HG03439 (cell line): Measurements from ENCODE around the gene CDH4.

Experiments
- ATAC-seq: cut with Tn5 transposase; IDR thresholded peaks from one replicate; pipeline ENCODE4 v1.9.1; 2021; ENCODE audit warnings: mild to moderate bottlenecking, moderate library complexity; ENCODE audit not compliant: unreplicated experiment

CDH4 gene

GRCh38 chr20:61322151-61322865, 70.2 kb downstream of the CDH4 start:
- no peak for ATAC-seq

DNA sequence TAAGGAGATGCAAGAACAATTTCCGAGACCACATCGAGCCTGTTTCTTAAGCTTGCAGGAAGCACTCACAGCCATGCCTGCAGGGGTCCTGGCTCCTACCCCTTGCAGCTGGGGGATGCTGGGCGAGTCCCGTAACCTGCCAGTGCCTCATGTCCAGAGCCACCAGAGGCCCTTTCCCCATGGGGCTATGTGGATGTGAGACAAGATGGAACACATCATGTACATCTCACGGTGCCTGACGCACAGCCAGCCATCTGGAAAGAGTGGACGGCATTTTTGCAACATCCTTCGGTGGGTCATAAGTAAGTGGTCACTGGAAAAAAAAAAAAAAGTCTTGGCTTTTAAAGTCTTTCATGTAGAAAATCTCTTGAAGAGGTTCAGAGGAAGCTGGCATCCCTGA, 72.8 kb downstream of the CDH4 start:
- ATAC-seq: no peak

GRCh38 chr20:61325718-61326117, 73.7 kb downstream of the CDH4 start:
- ATAC-seq: no peak

- no peak for ATAC-seq
Measured at GRCh38 chr20:61328911-61329558, 77.0 kb downstream of the CDH4 start.

GRCh38 chr20:61330441-61330840, 78.4 kb downstream of the CDH4 start:
- ATAC-seq: no peak

DNA sequence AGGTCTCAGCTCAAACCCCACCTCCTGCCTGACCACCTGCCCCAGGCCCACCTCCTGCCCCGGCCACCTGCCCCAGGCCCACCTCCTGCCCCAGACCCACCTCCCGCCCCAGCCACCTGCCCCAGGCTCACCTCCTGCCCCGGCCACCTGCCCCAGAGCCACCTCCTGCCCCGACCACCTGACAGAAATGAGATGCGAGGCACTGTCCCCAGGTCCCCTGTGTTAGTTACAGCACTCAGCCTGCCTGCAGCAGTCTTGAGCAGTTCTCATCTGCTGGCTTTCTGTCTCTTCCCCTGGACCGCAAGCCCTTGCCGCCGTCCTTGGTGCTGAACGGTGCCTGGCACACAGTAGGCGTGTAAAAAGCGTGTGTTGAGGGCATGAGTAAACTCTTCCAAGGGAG, 79.5 kb downstream of the CDH4 start:
- no peak for ATAC-seq

DNA sequence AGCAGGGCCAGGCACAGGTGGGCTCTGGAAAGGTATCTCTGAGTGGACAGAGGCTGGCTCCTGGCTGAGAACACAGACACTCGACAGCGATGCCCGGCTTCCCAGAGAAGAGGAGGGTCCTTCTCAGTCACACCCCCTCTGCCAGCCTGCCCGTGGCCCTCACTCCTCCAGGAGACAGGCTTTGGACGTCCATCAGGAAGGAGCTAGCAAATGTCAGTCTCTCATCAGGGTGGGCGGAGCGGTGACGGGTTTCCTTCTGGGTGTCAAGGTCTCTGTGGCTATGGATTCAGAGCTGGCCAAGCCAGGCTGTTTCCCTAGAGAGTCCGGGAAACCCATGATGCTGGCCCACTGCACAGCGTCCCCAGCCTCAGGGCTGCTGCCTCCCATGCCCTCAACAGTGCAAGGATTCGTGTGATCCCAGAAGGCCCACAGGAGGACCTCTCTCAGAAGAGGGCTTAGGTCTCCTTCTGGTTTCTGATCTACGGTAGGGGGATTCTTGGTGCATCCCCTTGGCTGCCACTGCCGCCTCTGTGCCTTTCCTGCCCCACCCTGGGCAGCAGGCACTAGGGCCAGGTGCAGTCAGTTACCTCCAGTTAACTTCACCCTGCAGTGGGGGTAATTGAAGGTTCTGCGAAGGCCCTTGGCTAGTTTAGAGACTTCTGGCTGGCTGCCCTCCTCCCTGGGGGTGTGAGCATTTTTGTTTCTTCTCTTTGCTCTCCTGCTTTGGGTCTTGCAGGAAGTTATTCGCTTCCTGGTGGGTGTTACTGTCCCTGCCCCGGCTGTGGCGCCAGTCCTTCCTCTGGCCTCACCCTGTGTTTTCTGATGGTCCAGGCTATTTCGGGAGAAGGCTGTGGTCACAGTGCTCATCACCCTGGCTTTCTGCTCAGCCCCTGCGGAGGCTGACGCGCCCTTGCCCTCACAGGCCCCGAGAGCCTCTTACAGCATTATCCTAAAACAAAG, 80.2 kb downstream of the CDH4 start:
- ATAC-seq: no peak

DNA sequence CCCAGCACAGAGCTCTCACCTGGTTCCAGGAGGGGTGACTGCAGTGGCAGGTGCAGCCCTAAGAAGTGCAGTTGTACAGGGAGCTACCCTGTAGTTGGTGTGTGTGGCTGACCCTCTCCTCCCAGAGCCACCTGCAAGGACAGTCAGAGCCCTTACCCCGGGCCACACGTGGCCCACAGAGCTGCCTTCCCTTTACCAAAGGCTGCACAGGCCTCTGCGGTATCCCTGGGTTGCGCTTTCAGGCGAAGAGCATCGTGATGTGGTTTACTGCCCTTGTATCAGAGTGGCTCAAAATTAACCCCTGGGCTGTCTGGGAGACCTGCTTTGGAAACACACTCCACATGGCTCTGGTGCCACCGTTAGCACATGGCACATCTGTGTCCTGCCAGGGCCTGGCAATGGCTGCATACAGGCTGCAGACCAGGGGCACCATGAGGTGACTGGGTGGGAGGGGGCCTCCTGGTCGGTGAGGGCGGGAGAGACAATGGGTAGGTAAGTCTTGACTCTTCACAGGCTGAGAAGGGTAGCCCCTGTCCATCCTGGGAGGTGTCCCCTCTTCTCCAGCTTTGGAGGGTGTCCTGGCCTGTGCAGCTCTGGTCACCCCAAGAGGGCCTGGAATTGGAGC, 81.5 kb downstream of the CDH4 start:
- ATAC-seq: no peak

DNA sequence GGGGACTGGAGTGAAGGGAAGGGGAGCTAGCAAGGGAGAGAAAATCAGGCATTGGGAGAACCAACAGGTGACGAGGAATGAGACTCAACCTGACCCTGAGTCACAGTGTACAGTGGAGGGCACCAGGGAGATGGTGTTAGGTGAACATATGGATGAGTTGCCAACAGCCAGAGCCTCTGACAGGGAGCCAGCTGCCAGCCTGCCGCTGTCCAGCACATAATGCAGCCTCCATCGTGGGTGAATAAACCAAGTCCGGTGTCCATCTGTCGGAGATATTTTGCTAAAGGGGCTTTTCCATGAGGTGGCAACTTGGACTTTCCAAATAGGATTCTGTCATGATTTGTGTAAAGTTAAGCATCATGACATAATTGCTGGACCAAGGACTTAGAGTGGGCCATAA, 88.1 kb downstream of the CDH4 start:
- no peak for ATAC-seq

GRCh38 chr20:61341605-61342004, 89.5 kb downstream of the CDH4 start:
- no peak for ATAC-seq

GRCh38 chr20:61343934-61344333, 91.9 kb downstream of the CDH4 start:
- ATAC-seq: no peak

DNA sequence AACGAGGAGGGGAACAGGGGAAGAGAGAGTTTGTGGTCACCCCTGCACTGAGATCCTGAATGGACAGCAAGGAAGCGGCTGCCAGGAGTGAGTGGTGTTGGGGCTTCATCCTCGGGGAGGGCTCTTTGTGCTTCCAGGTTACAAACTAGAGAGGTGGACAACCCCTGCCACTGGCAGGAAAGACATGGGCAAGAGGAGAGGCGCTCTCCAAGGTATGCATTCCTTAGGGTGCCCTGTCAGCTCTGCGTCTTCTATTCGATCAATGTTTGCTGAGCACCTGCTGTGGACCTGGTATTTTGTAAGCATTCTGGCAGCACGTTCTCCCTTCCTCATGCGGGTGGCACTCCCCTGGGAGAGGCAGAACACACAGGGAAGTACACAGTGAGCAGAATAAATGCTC, 93.6 kb downstream of the CDH4 start:
- no peak for ATAC-seq

- ATAC-seq: no peak
Measured at GRCh38 chr20:61346996-61347395, 94.9 kb downstream of the CDH4 start.

DNA sequence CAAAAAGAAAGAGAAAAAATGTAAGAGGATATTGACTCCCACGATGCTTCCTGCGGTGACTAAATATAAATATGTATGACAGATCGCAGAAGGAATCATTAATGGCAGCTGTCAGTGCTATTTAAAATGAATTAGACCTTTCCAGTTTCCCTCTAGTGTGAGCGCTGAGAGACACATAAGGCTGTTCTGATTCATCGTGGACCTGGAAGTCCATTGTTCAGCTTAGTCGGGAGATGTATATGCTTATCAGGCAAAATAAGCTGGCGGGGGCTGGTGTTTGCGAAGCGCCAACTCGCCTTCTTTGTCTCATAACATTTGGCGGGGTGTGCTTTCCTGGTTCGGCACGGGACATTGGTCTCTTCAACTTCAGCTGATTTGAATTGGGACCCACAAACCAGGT, 95.4 kb downstream of the CDH4 start:
- ATAC-seq: no peak

GRCh38 chr20:61349447-61350165, 97.5 kb downstream of the CDH4 start:
- no peak for ATAC-seq

GRCh38 chr20:61350500-61351250, 98.6 kb downstream of the CDH4 start:
- ATAC-seq: no peak

DNA sequence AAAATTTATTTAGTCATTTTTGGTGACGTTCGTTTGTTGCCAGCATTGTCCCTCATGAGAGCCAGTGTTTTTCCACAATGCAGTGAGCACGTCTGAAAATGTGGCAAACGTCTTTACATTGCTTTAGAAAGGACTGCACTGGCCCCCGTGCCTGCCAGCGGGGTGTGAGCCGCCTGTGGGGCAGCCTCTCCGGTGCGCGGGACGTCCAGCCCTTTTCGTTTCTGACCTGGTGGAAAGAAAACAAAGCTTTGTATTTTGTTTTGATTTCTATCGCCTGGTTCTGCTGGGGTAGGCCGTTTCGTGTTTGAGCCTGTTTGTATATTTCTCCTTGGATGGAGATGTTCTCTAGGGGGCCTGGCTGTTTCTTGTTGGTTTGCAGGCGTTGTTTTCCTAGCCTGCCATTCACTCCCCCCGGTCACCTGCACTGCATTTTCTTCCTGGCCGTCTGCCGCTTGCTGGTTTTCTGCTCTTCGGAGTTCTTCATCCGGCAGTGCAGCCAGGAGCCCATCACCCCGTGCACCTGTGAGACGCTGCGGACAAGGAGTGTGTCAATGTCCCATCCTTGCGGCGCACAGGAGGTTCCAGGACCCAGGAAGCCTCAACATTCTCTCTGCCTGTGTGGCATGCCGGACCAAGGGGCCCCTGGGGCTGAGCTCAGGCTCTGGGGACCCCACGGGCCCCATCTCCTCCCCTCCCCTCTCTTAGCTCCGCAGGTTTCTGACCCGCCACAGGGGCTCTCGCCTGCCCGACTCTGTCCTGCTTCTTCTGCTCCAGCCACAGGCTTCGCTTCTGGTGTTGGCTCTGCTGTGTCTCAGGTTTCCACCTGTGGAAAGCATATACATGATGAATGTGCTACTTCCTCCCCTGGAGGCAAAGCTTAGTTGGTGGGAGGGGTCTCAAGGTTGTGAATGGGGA, 100.5 kb downstream of the CDH4 start:
- no peak for ATAC-seq

GRCh38 chr20:61353261-61354000, 101.4 kb downstream of the CDH4 start:
- ATAC-seq: no peak
